Measurements from ENCODE around the gene PDCD6IP.

GRCh38 chr3:33914731-33915379 lies 116.4 kb downstream of the PDCD6IP start:
- TF ChIP-seq EZH2 (IDR thresholded peaks at IDR 0.05; ENCODE audit: insufficient read depth, poor library complexity, severe bottlenecking) (no peak), EZH2phosphoT487 (IDR thresholded peaks at IDR 0.05; ENCODE audit: insufficient read depth, low read depth) (no peak)

All from GM23248 (cell line).